RWPE2 (cell line): Measurements from ENCODE around the gene RFTN1.

ENCODE experiments used
- ATAC-seq: fragments of 200-7000 bp; cut with Tn5 transposase; 3 replicates; pipeline ENCODE4 v1.9.1; 2021; ENCODE audit warnings: low read depth
- DNase-seq: peaks from one replicate; pipeline ENCODE4 v3.0.0-alpha.2; 2020; ENCODE audit warnings: low spot score
- H3K27ac ChIP-seq: fragments of 450-650 bp; 2 replicates; pipeline ENCODE4 v1.5.1; 2017; ENCODE audit warnings: mild to moderate bottlenecking; ENCODE audit not compliant: poor library complexity, severe bottlenecking
- H3K27me3 ChIP-seq: fragments of 250-450 bp; sonication (Bioruptor Pico); 2 replicates; pipeline ENCODE4 v1.5.1; 2021; ENCODE audit warnings: mild to moderate bottlenecking, moderate library complexity; ENCODE audit not compliant: insufficient read depth, poor library complexity, severe bottlenecking
- H3K36me3 ChIP-seq: fragments of 250-450 bp; sonication (Bioruptor Pico); 2 replicates; pipeline ENCODE4 v1.5.1; 2020; ENCODE audit warnings: low read depth, mild to moderate bottlenecking, moderate library complexity
- H3K4me1 ChIP-seq: fragments of 250-450 bp; sonication (Bioruptor Pico); 2 replicates; pipeline ENCODE4 v1.5.1; 2021; ENCODE audit warnings: mild to moderate bottlenecking, moderate library complexity; ENCODE audit not compliant: insufficient read depth, poor library complexity, severe bottlenecking
- H3K4me3 ChIP-seq: fragments of 250-450 bp; sonication (Bioruptor Pico); 2 replicates; pipeline ENCODE4 v1.5.1; 2021; ENCODE audit warnings: mild to moderate bottlenecking, moderate library complexity; ENCODE audit not compliant: severe bottlenecking
- H3K9me3 ChIP-seq: fragments of 250-450 bp; sonication (Bioruptor Pico); 2 replicates; pipeline ENCODE4 v1.5.1; 2021; ENCODE audit warnings: mild to moderate bottlenecking, moderate library complexity; ENCODE audit not compliant: severe bottlenecking
- CTCF ChIP-seq: fragments of 450-650 bp; IDR thresholded peaks from one replicate; pipeline ENCODE4 v1.5.1; 2017; ENCODE audit warnings: mild to moderate bottlenecking, moderate library complexity; ENCODE audit not compliant: poor library complexity, severe bottlenecking

The RFTN1 gene

GRCh38 chr3:16460886-16461285, 52.6 kb downstream of the RFTN1 start:
- Histone ChIP-seq H3K4me1 (no peaks in the 10 kb centered on the region), H3K4me3 (no peak overlapping the region)

GRCh38 chr3:16460273-16460672, 53.2 kb downstream of the RFTN1 start:
- TF ChIP-seq CTCF: no peak
- no peak for ATAC-seq
- no peaks in the 10 kb centered on the region for H3K4me1 ChIP-seq
- no peak overlapping the region for H3K4me3 ChIP-seq
- no peaks in the 10 kb centered on the region for H3K36me3 ChIP-seq
- H3K27me3 ChIP-seq: no peaks in the 10 kb centered on the region
- no peaks in the 10 kb centered on the region for H3K9me3 ChIP-seq
- no peak overlapping the region for H3K27ac ChIP-seq
- no peak for DNase-seq

More at GRCh38 chr3:16460886-16461285, 52.6 kb downstream of the RFTN1 start:
- TF ChIP-seq CTCF: no peak
- no peak overlapping the region for H3K27ac ChIP-seq
- ATAC-seq: no peak
- H3K9me3 ChIP-seq: no peaks in the 10 kb centered on the region
- no peaks in the 10 kb centered on the region for H3K36me3 ChIP-seq
- no peaks in the 10 kb centered on the region for H3K27me3 ChIP-seq
- no peak for DNase-seq

- Histone ChIP-seq H3K27ac (no peak overlapping the region), H3K4me1 (no peaks in the 10 kb centered on the region), H3K27me3 (no peaks in the 10 kb centered on the region), H3K36me3 (no peaks in the 10 kb centered on the region), H3K9me3 (no peaks in the 10 kb centered on the region), H3K4me3 (no peak overlapping the region)
- DNase-seq: no peak
- no peak for ATAC-seq
- no peak for TF ChIP-seq CTCF
Measured at GRCh38 chr3:16456784-16457415, 56.6 kb downstream of the RFTN1 start.

GRCh38 chr3:16455966-16456365, 57.5 kb downstream of the RFTN1 start:
- no peaks in the 10 kb centered on the region for H3K4me1 ChIP-seq

More at GRCh38 chr3:16455966-16456365, 57.5 kb downstream of the RFTN1 start:
- H3K27ac ChIP-seq: no peak overlapping the region
- no peaks in the 10 kb centered on the region for H3K9me3 ChIP-seq
- H3K4me3 ChIP-seq: no peak overlapping the region
- no peak for TF ChIP-seq CTCF
- no peaks in the 10 kb centered on the region for H3K27me3 ChIP-seq
- ATAC-seq (no peak), DNase-seq (no peak)
- H3K36me3 ChIP-seq: no peaks in the 10 kb centered on the region
